Measurements from ENCODE around the gene ABHD2.

Gene ABHD2

GRCh38 chr15:89195836-89196235 lies 107.6 kb downstream of the ABHD2 start:
- no peak for DNase-seq (ENCODE audit: low spot score)

GRCh38 chr15:89196241-89196640 lies 108.0 kb downstream of the ABHD2 start:
- no peak for DNase-seq (ENCODE audit: low spot score)

- no peak for DNase-seq (ENCODE audit: low spot score)
These were observed 108.7 kb downstream of the ABHD2 start for GRCh38 chr15:89196994-89197393.

- no peak for DNase-seq (ENCODE audit: low spot score)
These were observed 109.3 kb downstream of the ABHD2 start for GRCh38 chr15:89197503-89197971.

GRCh38 chr15:89198196-89198595 lies 109.9 kb downstream of the ABHD2 start:
- no peak for DNase-seq (ENCODE audit: low spot score)

- no peak for DNase-seq (ENCODE audit: low spot score)
These were observed 110.7 kb downstream of the ABHD2 start for GRCh38 chr15:89198934-89199333.

GRCh38 chr15:89199746-89200145 lies 111.5 kb downstream of the ABHD2 start:
- no peak for DNase-seq (ENCODE audit: low spot score)

GRCh38 chr15:89200182-89200581 lies 111.9 kb downstream of the ABHD2 start:
- DNase-seq (ENCODE audit: low spot score), result no peak

- DNase-seq (ENCODE audit: low spot score), result no peak
These were observed 113.3 kb downstream of the ABHD2 start for GRCh38 chr15:89201465-89202005.

GRCh38 chr15:89203705-89204273 lies 115.5 kb downstream of the ABHD2 start:
- DNase-seq (ENCODE audit: low spot score), result no peak

- DNase-seq (ENCODE audit: low spot score), result no peak
These were observed 117.8 kb downstream of the ABHD2 start for GRCh38 chr15:89205991-89206585.

- peak; percentile 95 for DNase-seq (ENCODE audit: low spot score)
These were observed 118.7 kb downstream of the ABHD2 start for GRCh38 chr15:89206908-89207331.

- no peak for DNase-seq (ENCODE audit: low spot score)
These were observed 120.0 kb downstream of the ABHD2 start for GRCh38 chr15:89208256-89208655.

- no peak for DNase-seq (ENCODE audit: low spot score)
These were observed 120.8 kb downstream of the ABHD2 start for GRCh38 chr15:89209057-89209456.

- DNase-seq (ENCODE audit: low spot score), result no peak
These were observed 123.5 kb downstream of the ABHD2 start for GRCh38 chr15:89211678-89212170.

GRCh38 chr15:89215627-89216026 lies 127.4 kb downstream of the ABHD2 start:
- DNase-seq (ENCODE audit: low spot score), result no peak

- no peak for DNase-seq (ENCODE audit: low spot score)
These were observed 128.8 kb downstream of the ABHD2 start for GRCh38 chr15:89217031-89217430.

- no peak for DNase-seq (ENCODE audit: low spot score)
These were observed 129.6 kb downstream of the ABHD2 start for GRCh38 chr15:89217686-89218376.

- no peak for DNase-seq (ENCODE audit: low spot score)
These were observed 130.3 kb downstream of the ABHD2 start for GRCh38 chr15:89218531-89218930.

GRCh38 chr15:89221543-89221942 lies 133.3 kb downstream of the ABHD2 start, which contains the start of gene RLBP1:
Gene RLBP1, minus strand, starts transcription at chr15:89221579. Its CDS starts 2,604 bp downstream, at chr15:89218975.
- DNase-seq (ENCODE audit: low spot score), result no peak

GRCh38 chr15:89225588-89225987 lies 137.3 kb downstream of the ABHD2 start:
- no peak for DNase-seq (ENCODE audit: low spot score)

GRCh38 chr15:89226359-89227221 lies 138.3 kb downstream of the ABHD2 start:
- DNase-seq (ENCODE audit: low spot score), result no peak
